ACC112 (cell line): ENCODE data around the gene MED25.

ENCODE experiments used
- H2AFZ ChIP-seq: fragments of 200-600 bp; sonication (generic); one replicate; pipeline ENCODE4 v1.6.0; 2017; ENCODE audit warnings: antibody characterized with exemption, low read length; ENCODE audit not compliant: unreplicated experiment
- H3K27ac ChIP-seq: fragments of 200-600 bp; sonication (generic); 2 replicates; pipeline ENCODE4 v1.5.1; 2014; ENCODE audit warnings: low read depth, mild to moderate bottlenecking, antibody characterized with exemption, low read length, moderate library complexity
- H3K27me3 ChIP-seq: fragments of 200-600 bp; sonication (generic); 2 replicates; pipeline ENCODE4 v1.6.1; 2014; ENCODE audit warnings: mild to moderate bottlenecking, antibody characterized with exemption, low read length, moderate library complexity, mixed read lengths; ENCODE audit not compliant: insufficient read depth
- H3K36me3 ChIP-seq: fragments of 200-600 bp; sonication (generic); 2 replicates; pipeline ENCODE4 v1.6.1; 2016; ENCODE audit warnings: mild to moderate bottlenecking, antibody characterized with exemption, low read length, moderate library complexity, mixed read lengths; ENCODE audit not compliant: insufficient read depth
- H3K4me1 ChIP-seq: fragments of 200-600 bp; sonication (generic); one replicate; pipeline ENCODE4 v1.6.1; 2016; ENCODE audit warnings: low read length, mixed read lengths; ENCODE audit not compliant: insufficient read depth, unreplicated experiment, control insufficient read depth
- H3K4me3 ChIP-seq: fragments of 200-600 bp; sonication (generic); 2 replicates; pipeline ENCODE4 v1.5.1; 2014; ENCODE audit warnings: mild to moderate bottlenecking, low read depth, low read length
- H3K79me2 ChIP-seq: fragments of 200-600 bp; sonication (generic); one replicate; pipeline ENCODE4 v1.6.0; 2016; ENCODE audit warnings: low read length; ENCODE audit not compliant: control insufficient read depth, unreplicated experiment, insufficient read depth

MED25 gene

DNA sequence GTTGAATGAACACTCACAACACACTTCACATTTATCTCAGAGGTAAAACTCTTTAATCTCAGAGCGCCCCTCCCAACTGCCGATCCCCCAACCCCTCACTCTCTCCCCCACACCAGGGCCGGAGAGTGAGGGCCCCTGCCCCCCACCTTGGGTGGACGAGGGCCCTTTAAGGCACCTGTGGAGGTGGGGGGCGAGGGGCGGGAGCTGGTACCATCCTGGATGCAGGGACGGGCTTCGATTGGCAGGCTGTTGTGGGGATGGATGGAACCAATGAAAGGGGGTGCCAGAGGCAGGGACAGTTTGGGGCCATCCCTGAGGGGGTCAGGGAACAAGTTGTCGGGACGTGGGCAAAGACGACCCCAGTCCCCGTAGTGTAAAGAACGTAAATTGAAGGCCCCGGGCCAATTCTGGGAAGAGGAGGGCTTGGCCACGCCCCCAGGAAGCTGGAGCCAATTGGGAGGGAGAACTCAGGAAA lies 51.0 kb downstream of the MED25 start:
- Histone ChIP-seq H3K4me3 (peak overlapping the region; percentile 73), H3K36me3 (no peaks in the 10 kb centered on the region), H3K27me3 (no peaks in the 10 kb centered on the region), H3K27ac (peak overlapping the region; percentile 37), H2AFZ (no peak overlapping the region), H3K4me1 (peaks cover 22% of the 10 kb centered on the region), H3K79me2 (peaks cover 20% of the 10 kb centered on the region)

DNA sequence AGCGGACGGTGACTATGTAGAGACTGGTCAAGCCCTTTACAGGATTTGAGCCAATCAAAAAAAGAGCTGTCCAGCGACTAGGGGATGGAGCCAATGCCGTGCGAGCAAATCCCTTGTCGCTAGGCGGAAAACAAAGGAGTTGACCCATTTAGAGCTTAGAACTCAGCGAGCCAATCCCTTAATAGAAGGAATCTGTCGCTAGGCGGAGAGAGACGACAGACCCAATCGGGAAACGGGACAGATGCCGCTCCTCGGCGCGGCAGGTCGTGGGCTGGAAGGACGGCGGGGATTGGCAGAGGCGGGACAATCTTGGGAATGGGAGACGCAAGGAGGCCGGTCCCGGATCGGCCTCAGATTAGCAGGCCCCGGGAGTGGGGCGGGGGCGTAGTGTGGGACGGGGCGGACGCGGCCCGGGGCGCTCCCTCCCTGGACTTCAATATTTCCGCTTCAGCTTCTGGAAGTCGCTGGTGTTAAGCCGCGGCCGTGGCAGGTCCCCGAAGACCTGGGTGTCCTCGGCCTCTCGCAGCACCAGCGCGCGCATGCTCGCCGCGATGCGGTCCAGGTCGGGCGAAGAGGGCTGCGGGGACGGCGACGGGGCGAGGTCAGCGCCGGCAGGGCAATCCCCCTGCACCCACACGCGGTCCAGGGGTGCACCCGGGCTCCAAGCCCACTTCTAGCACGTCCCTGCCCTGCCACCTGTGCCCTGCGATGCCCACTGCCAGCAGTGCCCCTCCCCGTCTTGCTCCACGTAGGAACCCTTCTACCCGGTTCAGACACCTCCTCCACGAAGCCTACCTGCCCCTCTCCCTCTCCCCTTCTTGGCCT lies 51.6 kb downstream of the MED25 start:
- peaks cover 19% of the 10 kb centered on the region for H3K79me2 ChIP-seq

DNA sequence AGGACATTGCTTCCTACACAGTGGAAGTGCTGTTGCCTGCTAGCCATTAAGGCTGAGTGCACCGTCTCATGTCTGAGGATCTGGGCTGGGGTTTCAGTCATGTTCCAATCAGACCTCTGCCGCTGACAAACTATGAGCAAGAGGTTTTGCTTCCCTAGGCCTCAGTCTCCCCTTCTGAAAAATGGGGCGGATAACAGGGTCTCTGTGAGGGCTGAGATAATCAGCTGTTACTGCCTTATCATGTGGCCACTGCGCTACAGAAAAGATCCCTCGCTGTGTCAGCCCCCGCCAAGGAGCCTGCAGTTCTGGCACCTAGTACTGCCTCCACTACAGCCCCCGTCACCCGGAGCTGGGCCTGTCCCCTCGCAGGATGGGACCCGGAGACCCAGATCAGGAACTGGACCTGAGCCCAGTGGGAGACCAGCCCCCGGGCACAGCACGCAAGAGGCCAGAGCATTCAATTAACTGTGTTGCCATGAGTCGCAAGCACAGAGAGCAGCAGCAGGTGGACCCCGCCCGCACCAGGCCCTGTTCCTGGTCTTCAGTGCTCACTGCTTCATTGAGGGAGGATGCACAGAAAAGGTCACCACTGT lies 52.3 kb downstream of the MED25 start:
- H2AFZ ChIP-seq = no peak overlapping the region
- H3K4me1 ChIP-seq = peaks cover 28% of the 10 kb centered on the region
- no peaks in the 10 kb centered on the region for H3K27me3 ChIP-seq
- peaks cover 18% of the 10 kb centered on the region for H3K79me2 ChIP-seq
- H3K36me3 ChIP-seq = no peaks in the 10 kb centered on the region
- H3K27ac ChIP-seq = no peak overlapping the region
- peak overlapping the region; percentile 75 for H3K4me3 ChIP-seq

More for the DNA sequence above, 51.6 kb downstream of the MED25 start:
- Histone ChIP-seq H3K4me1 (peaks cover 22% of the 10 kb centered on the region), H2AFZ (no peak overlapping the region), H3K27ac (peak overlapping the region; percentile 38), H3K4me3 (peak overlapping the region; percentile 75), H3K27me3 (no peaks in the 10 kb centered on the region), H3K36me3 (no peaks in the 10 kb centered on the region)

DNA sequence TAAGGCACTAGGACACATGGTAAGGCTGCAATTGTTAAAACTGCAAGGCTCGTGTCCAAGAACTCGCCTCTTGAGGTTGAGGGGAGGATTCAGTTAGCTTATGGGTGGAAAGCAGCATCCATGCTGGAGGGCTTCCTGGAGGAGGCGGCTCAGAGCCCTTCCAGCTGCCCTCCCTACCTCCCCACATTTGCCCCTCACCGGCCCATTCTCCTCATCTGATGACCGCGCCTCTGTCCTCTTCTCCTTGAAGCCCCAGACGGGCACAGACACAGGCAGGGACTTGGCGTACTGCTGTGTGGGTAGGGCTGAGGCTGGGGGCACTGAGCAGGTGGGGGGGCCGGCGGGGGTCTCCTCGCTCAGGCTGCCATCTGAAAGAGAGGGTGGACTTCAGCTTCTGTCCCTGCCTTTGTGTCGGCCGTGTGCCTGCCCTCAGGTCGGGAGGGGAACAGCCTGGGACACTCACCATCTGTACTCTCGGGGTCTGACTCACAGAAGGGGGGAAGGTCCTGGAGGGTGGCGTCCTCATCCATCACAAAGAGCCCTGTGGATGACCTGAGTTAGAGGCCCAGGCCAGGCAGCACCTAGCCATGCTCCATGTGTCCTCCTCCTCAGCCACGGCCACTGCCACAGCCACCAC lies 53.4 kb downstream of the MED25 start:
- no peak overlapping the region for H3K4me3 ChIP-seq
- no peaks in the 10 kb centered on the region for H3K27me3 ChIP-seq
- no peak overlapping the region for H2AFZ ChIP-seq
- H3K36me3 ChIP-seq = no peaks in the 10 kb centered on the region
- peaks cover 23% of the 10 kb centered on the region for H3K4me1 ChIP-seq
- no peak overlapping the region for H3K27ac ChIP-seq
- H3K79me2 ChIP-seq = peaks cover 22% of the 10 kb centered on the region

DNA sequence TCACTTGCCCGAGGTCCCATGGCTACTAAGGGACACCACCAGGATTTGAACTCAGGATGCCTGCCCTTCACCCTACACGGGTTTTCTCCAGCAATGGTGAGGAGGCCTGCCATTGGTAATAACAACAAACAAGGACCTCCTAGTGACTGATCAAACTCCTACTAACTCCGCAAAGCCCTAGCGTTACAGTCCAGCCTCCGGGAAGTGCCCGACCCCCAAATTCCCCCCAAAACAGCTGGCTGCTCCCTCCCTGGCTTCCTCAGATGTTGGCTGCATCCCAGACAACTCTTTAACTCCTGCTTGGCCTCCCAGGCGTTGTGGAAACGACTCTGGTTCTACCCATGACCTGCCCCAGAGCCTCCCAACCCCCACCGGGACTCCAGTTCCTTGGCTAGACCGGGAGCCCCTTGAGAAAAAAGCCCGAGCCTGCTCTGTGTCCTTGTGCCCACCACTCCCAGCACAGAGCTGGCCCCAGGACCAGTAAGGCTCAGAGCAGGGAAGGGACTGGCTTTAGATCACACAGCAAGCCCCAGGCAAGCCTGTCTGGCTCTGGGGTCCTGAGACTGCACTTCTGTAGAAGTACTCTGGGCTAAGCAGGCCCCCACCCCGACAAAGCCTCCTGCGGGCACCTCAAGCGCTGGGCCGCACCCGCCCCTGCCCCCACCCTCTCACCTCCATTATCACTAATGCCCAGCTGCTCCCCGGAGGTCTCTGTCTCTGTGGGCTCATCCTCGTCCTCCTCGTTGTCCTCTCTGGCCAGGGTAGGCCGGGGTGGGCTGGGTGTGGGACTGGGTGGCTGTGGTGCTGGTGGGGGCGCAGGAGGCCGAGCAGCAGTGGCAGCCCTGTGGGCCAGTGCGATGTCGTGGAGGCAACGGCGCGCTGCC lies 54.4 kb downstream of the MED25 start:
- H3K79me2 ChIP-seq = peaks cover 19% of the 10 kb centered on the region
- no peak overlapping the region for H3K27ac ChIP-seq
- H3K27me3 ChIP-seq = no peaks in the 10 kb centered on the region
- no peak overlapping the region for H3K4me3 ChIP-seq
- H3K36me3 ChIP-seq = no peaks in the 10 kb centered on the region
- H3K4me1 ChIP-seq = peaks cover 23% of the 10 kb centered on the region
- no peak overlapping the region for H2AFZ ChIP-seq

DNA sequence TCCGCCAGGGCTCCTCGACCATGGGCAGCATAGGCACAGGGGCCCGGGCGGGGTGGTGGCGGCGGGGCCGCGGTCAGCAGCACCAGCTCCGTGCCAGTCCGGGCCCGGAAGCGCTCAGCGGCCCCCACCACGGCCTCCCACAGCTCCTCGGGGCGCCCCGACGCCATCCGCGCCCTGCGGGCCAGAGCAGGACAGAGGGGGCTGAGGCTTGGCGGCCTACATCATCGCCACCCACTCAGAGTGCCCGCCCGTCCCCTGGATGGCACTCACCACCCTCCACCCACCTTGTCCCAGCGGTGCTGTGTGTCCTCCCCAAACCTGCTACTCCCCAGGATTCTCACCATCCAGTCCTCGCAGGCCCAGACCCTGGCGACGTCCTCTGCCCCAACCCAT lies 55.0 kb downstream of the MED25 start:
- Histone ChIP-seq H3K4me3 (no peak overlapping the region), H3K79me2 (peaks cover 19% of the 10 kb centered on the region), H3K27me3 (no peaks in the 10 kb centered on the region), H3K27ac (no peak overlapping the region), H2AFZ (no peak overlapping the region), H3K36me3 (no peaks in the 10 kb centered on the region), H3K4me1 (peaks cover 22% of the 10 kb centered on the region)

DNA sequence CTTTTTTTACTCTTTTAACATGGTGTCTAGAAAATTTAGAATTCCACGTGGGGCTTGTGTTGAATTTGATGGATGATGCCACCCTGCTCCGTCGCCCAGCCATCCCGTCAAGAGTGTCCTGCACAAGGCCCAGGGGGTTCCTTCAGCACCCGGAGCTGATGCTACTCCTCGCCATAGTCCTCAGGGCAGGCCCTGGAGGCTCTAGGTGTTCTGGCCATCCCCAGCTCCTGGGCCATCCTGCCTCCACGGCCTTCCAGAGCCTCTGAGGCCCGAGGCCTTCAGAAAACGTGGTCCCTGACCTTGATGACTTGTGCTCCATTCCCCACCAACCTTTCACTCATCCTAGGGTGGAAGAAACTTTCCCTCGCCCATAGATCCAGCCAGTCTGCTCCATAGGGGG lies 55.7 kb downstream of the MED25 start:
- H3K4me1 ChIP-seq = peaks cover 23% of the 10 kb centered on the region
- no peaks in the 10 kb centered on the region for H3K27me3 ChIP-seq
- no peak overlapping the region for H3K27ac ChIP-seq
- no peaks in the 10 kb centered on the region for H3K36me3 ChIP-seq
- peaks cover 19% of the 10 kb centered on the region for H3K79me2 ChIP-seq
- no peak overlapping the region for H2AFZ ChIP-seq
- H3K4me3 ChIP-seq = no peak overlapping the region

DNA sequence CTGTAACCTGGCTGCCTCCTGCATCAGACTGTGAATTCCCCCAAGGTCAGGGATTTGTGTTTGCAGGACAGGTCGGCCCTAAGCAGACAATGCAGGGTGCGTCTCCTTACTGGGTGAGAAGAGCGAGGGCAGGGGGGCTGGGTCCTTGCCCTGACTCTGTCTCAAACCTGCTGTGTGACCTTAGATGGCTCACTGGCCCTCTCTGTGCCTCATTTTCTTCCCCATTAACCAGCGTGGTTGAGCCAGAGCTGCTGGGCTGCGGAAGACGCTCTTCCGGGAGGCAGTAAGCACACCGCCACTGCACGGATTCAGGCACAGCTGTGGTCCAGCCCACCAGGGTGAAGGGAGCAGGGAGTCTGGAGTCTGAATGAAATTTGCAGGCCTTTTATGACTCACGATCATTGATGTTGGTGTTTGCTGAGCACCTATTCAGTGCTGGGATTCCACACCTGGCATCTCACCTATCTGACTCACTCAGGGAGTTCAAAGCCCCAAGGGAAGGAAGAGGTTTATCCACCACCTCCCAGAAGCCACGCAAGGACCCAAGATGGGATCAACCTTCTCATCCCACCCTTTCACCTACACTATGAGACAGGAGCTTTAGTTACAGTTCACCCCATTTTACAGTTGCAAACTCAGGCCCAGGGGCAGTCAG lies 56.5 kb downstream of the MED25 start:
- Histone ChIP-seq H3K79me2 (peaks cover 19% of the 10 kb centered on the region), H2AFZ (no peak overlapping the region), H3K4me1 (peaks cover 20% of the 10 kb centered on the region), H3K4me3 (peak overlapping the region; percentile 96; the same call in 1 of the 2 replicates), H3K27me3 (no peaks in the 10 kb centered on the region), H3K36me3 (no peaks in the 10 kb centered on the region), H3K27ac (no peak overlapping the region)

DNA sequence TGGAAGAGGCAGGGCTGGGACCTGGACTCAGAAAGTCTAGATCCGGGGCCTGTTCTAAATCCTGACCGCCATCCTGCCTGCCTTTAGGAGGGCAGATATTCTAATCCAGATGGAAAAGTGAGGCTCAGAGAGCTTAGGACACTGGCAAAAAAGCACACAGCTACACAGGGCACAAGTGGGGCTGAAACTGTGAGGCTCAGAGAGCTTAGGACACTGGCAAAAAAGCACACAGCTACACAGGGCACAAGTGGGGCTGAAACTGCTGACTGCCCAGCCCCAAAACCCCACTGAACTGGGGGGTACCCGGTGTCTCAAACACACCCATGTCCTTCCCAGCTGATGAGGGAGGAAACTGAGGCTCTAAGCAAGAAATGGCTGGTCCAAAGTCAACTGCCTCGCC lies 57.1 kb downstream of the MED25 start:
- Histone ChIP-seq H3K4me1 (peaks cover 18% of the 10 kb centered on the region), H3K27ac (peak overlapping the region; percentile 96), H3K79me2 (peaks cover 19% of the 10 kb centered on the region), H3K27me3 (no peaks in the 10 kb centered on the region), H2AFZ (no peak overlapping the region), H3K4me3 (peak overlapping the region; percentile 96), H3K36me3 (no peaks in the 10 kb centered on the region)
